Measurements from ENCODE around the gene OR6K2.
"Not testable (repeated sequence)": the region's sequence is repeated elsewhere in the genome, so short reads cannot be mapped to it uniquely, and the experiment has no call there.

Gene OR6K2

GRCh38 chr1:158700552-158700951 lies at the start of gene OR6K2:
Gene OR6K2, minus strand, starts transcription at chr1:158700652. Its CDS starts 0 bp downstream, at chr1:158700652.
- no peak for DNase-seq

GRCh38 chr1:158735848-158736247 lies 35.4 kb upstream of the OR6K2 start:
- DNase-seq, result no peak

GRCh38 chr1:158732524-158732923 lies 32.1 kb upstream of the OR6K2 start:
- DNase-seq, result no peak

- no peak for DNase-seq
These were observed 31.3 kb upstream of the OR6K2 start for GRCh38 chr1:158731707-158732106.

GRCh38 chr1:158730453-158730852 lies 30.0 kb upstream of the OR6K2 start:
- no peak for DNase-seq

- DNase-seq, result no peak
These were observed 28.2 kb upstream of the OR6K2 start for GRCh38 chr1:158728510-158729225.

GRCh38 chr1:158724442-158724841 lies 24.0 kb upstream of the OR6K2 start:
- no peak for DNase-seq

- no peak for DNase-seq
These were observed 20.2 kb upstream of the OR6K2 start, which contains the start of gene OR6K3 for GRCh38 chr1:158720620-158721019. Gene OR6K3, minus strand, starts transcription at chr1:158720720. Its CDS starts 2,605 bp downstream, at chr1:158718115.

- no peak for DNase-seq
These were observed 19.2 kb upstream of the OR6K2 start for GRCh38 chr1:158719664-158720063.

GRCh38 chr1:158717344-158717743 lies 16.9 kb upstream of the OR6K2 start:
- DNase-seq, result no peak

GRCh38 chr1:158716335-158716734 lies 15.9 kb upstream of the OR6K2 start:
- no peak for DNase-seq

- DNase-seq, result no peak
These were observed 14.3 kb upstream of the OR6K2 start for GRCh38 chr1:158714754-158715153.

GRCh38 chr1:158711098-158711497 lies 10.6 kb upstream of the OR6K2 start:
- DNase-seq, result no peak

- DNase-seq, result no peak
These were observed 5.6 kb upstream of the OR6K2 start for GRCh38 chr1:158706096-158706495.

GRCh38 chr1:158694596-158694995 lies 5.9 kb downstream of the OR6K2 start:
- no peak for DNase-seq

- no peak for DNase-seq
These were observed 8.1 kb downstream of the OR6K2 start for GRCh38 chr1:158692356-158692755.

GRCh38 chr1:158691907-158692306 lies 8.5 kb downstream of the OR6K2 start:
- DNase-seq, result no peak

- not testable (repeated sequence) for DNase-seq
These were observed 9.3 kb downstream of the OR6K2 start for GRCh38 chr1:158691149-158691548.

- no peak for DNase-seq
These were observed 10.6 kb downstream of the OR6K2 start for GRCh38 chr1:158689875-158690274.

- DNase-seq, result no peak
These were observed 11.3 kb downstream of the OR6K2 start for GRCh38 chr1:158689110-158689509.

- DNase-seq, result not testable (repeated sequence)
These were observed 12.1 kb downstream of the OR6K2 start for GRCh38 chr1:158688343-158688742.

- DNase-seq, result no peak
These were observed 13.4 kb downstream of the OR6K2 start for GRCh38 chr1:158687037-158687436.

GRCh38 chr1:158686111-158687009 lies 14.1 kb downstream of the OR6K2 start, which contains the start of gene SPTA1:
Gene SPTA1, minus strand, starts transcription at chr1:158686715. Its CDS starts 198 bp downstream, at chr1:158686517.
- no peak for DNase-seq

- no peak for DNase-seq
These were observed 15.4 kb downstream of the OR6K2 start for GRCh38 chr1:158685085-158685484.
